Retina (tissue), 1 donor: ENCODE results near the gene ATPAF2.

Experiments
- DNase-seq: peaks from one replicate; pipeline ENCODE4 v3.0.0-alpha.2; 2016

Gene ATPAF2

GRCh38 chr17:18038861-18039534, at the start of gene ATPAF2, which contains the start of gene GID4:
Gene ATPAF2, minus strand, starts transcription at chr17:18039168. Its CDS starts 155 bp downstream, at chr17:18039013.
Gene GID4, plus strand, starts transcription at chr17:18039408. Its CDS starts 57 bp downstream, at chr17:18039465.
- peak; percentile 100 for DNase-seq

GRCh38 chr17:18087610-18088491, 48.9 kb upstream of the ATPAF2 start, which contains the start of gene DRG2:
Gene DRG2, plus strand, starts transcription at chr17:18087948. Its CDS starts 76 bp downstream, at chr17:18088024.
- DNase-seq = peak; percentile 98

DNA sequence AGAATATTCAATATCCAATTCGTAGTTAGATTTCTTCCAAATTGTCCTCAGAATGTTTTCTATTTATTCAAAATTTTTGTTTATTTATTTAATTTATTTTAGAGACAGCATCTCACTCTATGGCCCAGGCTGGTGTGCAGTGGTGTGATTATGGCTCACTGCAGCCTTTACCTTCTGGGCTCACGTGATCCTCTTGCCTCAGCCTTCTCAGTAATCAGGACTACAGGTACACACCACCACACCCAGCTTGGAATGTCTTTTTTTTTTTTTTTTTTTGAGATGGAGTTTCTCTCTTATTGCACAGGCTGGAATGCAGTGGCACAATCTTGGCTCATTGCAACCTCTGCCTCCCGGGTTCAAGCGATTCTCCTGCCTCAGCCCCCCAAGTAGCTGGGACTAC, 45.3 kb upstream of the ATPAF2 start:
- no peak for DNase-seq

DNA sequence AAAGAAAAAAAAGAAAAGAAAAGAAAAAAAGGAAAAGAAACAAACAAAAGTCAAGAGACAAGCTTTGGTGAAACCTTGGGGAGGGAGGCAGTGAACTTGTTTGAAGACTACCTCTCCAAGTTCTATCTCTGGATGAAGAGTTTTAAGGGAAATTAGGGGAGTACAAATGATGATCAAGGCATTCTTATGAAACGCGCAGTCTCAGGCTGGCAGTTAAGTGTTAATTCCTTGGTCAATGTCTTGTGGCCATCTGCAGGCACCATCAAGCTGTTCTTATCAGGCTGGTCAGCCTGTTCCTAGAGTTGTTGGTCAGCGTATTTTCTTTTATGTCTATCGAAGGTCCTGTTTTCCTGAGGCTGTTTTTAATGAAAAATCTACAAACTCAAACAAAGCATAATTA, 40.6 kb upstream of the ATPAF2 start:
- no peak for DNase-seq

DNA sequence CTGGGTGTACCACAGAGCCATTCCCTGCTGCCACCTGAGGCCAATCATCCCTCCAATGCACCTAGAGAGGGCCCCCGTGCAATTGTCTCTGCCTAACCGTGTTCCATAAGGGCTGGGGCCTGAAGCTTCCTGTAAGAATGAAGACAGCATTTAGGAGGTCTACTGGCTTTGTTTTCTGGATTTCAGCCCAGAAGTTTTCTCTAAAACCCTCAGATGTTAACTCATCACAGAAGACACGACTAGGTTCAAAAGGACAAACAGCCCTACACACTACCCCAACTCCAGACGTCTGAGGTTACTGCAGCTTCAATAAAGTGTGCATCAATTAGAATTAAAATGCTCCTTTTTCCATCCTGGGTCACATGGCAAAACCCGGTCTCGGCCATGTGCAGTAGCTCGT, 38.0 kb upstream of the ATPAF2 start:
- no peak for DNase-seq

DNA sequence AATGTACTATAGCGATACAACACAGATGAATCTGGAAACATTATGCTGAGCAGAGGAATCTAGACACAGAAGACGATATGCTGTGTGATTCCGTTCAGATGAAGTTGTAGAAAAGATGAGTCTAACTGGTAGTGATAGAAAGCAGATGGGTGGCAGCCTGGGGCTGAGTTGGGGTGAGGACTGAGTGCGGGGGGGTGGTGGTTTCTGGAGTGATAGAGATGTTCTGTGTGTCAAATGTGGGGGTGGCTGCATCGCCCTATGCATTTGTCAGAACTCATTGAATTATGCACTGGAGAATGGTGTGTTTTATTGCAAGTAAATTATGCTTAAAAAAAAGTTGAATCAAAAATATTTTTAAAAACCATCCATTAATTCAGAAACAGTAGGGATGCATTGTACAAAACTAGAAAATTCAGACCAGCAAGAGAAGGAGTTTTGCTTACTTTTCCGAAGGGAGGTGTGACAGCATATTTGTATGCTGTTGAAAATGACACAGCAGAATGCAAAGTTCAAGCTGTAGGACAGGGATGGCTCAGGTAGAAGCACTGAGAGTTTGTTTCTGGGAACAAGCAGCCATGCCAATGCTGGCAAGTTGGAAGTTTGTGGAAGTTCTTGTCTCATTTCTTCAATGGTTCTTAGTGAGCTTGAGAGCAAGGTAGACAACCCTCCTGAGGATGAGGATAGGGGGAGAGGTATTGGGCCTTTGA, 35.8 kb upstream of the ATPAF2 start:
- DNase-seq = no peak

DNA sequence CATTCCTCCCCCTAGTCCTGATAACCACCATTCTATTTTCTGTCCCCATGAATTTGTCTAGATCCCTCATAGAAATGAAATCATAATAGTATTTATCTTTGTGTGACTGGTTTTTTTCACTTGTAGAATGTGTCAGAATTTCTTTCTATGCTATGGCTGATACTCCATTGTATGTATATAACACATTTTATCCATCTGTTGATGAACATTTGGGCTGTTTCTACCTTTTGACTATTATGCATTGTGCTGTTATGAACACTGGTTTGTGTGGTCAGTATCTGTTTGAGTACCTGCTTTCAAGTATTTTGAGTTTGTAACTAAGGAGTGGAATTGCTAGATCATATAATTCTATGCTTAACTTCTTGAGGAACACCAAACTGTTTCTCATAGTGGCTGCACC, 32.8 kb upstream of the ATPAF2 start:
- DNase-seq = no peak

DNA sequence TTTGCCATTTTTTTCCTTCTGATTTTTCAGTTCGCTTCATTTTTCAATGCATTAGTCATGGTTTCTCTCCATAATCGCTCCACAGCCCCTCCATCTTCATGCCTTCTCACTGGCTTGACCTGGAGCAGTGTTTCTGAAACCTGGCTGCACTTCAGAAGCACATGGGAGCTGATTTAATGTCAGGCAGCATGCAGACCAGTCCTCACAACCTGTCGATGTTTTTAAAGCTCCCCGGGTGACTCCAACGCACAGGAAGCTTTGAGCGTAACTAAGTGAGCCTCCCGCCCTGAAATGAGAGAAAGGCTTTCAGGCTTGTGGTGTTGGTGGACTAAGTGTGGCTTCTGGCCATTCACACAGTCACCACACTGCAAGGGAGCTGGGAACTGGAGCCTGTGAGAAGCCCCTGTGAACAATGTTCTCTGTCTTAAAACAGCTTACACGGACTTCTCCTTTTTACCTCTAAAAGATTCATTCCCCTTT, 31.9 kb upstream of the ATPAF2 start:
- peak; percentile 14 for DNase-seq

- DNase-seq = no peak
Observed at GRCh38 chr17:18069101-18069500, 30.1 kb upstream of the ATPAF2 start.

GRCh38 chr17:18066866-18067265, 27.9 kb upstream of the ATPAF2 start:
- DNase-seq = no peak

DNA sequence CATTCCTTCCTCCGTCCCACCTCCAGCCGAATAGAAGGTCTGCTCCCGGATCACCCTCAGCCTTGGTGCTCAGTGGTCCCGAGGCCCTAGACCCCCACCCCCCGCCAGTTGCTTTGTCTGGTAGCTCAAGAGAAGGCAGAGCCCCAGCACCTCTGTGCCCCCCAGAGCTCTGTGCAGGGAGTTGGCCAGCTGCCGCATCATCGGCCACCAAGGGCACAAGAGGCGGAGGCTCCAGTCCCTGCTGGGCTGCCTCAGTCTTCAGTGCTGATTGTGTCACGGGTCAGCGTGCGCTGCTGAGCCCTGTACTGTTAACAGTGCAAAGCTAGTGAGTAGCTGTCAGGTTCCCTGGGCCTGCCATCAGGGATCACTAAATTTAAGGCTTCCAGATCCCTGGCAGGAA, 26.6 kb upstream of the ATPAF2 start:
- no peak for DNase-seq

DNA sequence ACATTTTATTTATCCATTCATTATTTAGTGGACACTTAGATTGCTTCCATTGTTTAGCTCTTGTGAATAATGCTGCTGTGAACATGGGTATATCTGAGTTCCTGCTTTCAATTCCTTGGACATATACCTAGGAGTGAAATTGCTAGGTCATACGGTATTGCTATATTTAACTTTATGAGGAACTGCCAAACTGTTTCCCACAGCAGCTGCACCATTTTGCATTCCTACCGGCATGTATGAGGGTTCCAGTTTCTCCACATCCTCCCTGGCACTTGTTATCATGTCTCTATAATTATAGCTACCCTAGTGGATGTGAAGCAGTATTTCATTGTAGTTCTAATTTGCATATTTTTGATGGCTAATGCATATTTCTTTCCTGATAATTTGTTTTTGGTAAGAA, 25.1 kb upstream of the ATPAF2 start:
- DNase-seq = no peak

DNA sequence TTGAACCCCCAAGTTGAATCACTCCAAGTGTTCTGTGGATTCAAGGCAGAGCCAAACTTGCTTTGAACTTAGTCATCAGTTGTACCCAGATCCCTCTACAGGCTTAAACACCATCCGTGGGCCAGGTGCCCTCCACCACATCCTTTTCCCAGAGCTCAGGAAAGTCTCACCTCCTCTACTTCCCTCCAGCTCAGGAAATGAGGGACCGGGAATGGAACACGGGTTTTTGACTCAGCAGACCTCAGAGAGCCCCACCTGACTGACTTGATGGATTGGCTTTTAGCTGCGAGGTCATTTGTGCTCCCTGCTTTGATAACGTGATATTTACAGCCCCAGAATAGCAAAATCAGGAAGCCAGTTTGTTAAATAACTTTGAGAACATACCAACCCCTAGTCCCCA, 20.3 kb upstream of the ATPAF2 start:
- no peak for DNase-seq

- no peak for DNase-seq
Observed at GRCh38 chr17:18056214-18056613, 17.2 kb upstream of the ATPAF2 start.

DNA sequence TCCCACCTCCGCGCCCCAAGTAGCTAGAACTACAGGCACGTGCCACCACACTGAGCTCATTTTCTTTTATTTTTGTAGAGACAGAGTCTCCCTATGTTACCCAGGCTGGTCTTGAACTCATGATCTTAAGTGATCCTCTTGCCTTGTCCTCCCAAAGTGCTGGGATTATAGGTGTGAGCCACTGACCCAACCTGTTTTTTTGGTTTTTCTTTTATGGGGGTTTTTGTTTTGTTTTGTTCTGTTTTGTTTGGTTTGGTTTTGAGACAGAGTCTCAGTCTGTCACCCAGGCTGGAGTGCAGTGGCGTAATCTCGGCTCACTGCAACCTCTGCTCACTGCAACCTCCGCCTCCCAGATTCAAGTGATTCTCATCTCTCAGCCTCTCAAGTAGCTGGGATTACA, 16.6 kb upstream of the ATPAF2 start:
- no peak for DNase-seq

GRCh38 chr17:18045691-18046350, 6.9 kb upstream of the ATPAF2 start:
- no peak for DNase-seq

DNA sequence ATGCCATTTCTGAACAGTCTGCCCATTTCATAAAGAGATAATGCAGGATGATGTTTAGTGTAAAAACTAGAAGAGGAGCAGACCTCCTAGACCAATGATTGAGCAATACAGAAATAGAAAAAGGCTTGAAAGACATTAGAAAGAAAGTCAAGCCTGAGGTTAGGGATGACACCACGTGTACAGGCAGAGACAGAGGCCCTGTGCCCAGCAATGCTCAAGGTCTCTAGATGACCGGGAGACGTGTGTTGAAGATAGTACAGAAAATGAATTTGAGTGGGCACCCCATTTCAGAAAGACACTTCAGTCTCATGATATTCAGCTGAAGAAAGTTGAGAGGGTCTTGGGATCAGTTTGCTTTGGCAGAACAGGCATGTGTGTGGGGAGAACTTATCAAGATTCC, 5.6 kb upstream of the ATPAF2 start:
- DNase-seq = no peak

DNA sequence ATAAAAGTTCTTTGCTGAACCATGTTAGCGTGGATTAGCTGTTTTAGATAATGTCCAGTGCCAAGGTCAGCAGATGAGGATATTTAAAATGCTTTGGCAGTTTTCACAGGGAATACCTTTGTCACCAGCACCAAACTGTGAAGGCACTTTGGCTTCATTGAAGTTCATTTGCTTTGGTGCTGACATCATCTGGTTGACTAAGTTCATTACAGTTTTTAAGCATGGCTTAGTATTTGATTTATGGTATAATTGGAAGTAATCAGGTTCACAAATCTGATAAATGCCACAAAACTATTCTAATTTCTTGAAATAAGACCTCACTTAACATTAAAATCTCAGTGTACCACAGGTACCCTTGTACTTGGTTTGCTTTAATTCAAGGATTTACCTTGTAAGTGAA, 4.5 kb upstream of the ATPAF2 start:
- no peak for DNase-seq

DNA sequence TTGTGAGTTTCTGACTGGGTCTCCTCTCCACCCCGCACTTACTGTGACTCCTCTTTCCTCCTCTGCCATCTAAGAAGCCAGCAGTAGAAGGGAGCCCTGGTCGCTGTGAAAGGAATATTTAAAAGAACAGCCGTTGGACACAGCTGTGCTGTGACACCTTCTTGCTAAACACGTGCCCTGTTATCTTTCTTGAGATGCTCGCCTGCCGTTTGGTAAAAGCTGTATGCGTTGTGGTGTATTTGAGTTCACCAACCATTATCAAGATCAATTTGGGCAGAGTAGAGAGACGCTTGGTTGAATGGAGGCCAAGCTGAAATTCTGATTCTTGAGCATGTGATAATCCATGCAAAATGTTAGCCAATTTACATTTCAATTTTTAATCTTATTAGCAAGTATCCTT, 4.0 kb upstream of the ATPAF2 start:
- no peak for DNase-seq

DNA sequence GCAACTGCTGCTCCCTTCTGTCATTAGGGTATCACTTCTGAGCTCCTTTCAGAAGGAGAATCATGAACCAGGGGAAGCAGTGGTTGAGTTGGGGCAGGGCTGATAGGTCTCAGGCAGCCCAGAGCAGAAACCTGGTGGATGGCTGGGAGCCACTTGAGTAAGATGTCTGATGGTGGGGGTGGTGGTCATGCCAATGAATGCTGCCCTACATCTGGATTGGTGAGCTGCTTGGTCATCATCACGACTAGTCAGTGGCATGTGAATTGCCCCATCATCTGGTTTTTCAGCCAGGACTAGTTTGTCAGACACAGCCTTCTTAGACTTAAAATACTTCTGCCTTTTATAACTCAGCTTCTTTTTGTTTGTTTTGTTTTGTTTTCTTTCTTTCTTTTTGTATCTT, 2.8 kb upstream of the ATPAF2 start:
- DNase-seq = no peak

- no peak for DNase-seq
Observed at GRCh38 chr17:18040261-18040858, 1.4 kb upstream of the ATPAF2 start.

GRCh38 chr17:18039535-18040260, 730 bp upstream of the ATPAF2 start:
- peak; percentile 65 for DNase-seq
